ENCODE measurements around the gene ANKS3. TPM values are rescaled to one million over a fixed set of nuclear protein-coding genes. Genes with fewer than 3 reads are reported as not detected.

Gene ANKS3
- total and polyA plus RNA-seq, 12 donors = 5.1 to 33.7 (median 8.3) TPM

DNA sequence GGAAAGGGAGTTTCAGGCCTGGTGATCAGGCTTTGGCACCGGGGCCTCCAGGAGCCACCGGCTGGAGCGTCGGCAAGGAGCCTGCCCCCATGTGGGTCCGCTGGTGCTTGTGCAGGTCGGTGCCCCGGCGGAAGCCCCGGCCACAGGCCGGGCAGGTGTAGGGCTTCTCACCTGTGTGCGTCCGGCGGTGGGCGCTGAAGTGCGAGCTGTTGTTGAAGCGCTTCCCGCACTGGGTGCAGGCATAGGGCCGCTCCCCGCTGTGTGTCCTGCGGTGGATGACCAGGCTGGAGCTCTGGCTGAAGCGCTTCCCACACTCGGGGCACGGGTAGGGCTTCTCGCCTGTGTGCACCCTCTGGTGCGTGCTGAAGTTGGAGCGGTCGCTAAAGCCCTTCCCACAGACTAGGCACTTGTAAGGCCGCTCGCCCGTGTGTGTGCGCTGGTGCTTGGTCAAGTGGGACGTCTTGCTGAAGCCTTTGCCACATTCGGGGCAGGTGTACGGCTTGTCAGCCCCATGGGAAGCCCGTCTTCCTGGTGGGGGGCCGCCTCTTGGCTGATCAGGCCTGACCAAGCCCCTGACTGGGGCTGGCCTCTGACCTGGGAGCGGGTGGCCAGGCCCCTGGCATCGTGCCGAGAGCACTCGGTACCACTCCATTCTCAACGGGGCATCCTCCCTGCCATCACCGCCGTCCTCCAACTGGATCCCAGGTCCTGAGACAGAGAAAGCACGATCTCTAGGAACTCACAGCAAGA, 18.5 kb upstream of the ANKS3 start:
- intact Hi-C loops (cut with DNase I) = no loop called here
- peaks cover 0 to under 1% (median 0%) of the 10 kb centered on the region in 9 donors for H3K4me1 ChIP-seq
- H3K4me3 ChIP-seq = no peak overlapping the region
- H3K27ac ChIP-seq = no peak overlapping the region
- 95 to 96% methylated on average over 44 of the region's 44 CpGs for WGBS, 2 donors
- DNase-seq (no peak), ATAC-seq (peak in 1 of 8 donors; percentile 18)
- TF ChIP-seq, protein P1, sequence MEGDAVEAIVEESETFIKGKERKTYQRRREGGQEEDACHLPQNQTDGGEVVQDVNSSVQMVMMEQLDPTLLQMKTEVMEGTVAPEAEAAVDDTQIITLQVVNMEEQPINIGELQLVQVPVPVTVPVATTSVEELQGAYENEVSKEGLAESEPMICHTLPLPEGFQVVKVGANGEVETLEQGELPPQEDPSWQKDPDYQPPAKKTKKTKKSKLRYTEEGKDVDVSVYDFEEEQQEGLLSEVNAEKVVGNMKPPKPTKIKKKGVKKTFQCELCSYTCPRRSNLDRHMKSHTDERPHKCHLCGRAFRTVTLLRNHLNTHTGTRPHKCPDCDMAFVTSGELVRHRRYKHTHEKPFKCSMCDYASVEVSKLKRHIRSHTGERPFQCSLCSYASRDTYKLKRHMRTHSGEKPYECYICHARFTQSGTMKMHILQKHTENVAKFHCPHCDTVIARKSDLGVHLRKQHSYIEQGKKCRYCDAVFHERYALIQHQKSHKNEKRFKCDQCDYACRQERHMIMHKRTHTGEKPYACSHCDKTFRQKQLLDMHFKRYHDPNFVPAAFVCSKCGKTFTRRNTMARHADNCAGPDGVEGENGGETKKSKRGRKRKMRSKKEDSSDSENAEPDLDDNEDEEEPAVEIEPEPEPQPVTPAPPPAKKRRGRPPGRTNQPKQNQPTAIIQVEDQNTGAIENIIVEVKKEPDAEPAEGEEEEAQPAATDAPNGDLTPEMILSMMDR (IDR thresholded peaks at IDR 0.05) = no peak
- no peaks in the 10 kb centered on the region for H3K27me3 ChIP-seq
- peaks cover 0 to 94% (median 50%) of the 10 kb centered on the region in 9 donors for H3K36me3 ChIP-seq
- peaks cover 0 to 7% (median 0%) of the 10 kb centered on the region in 11 donors for H3K9me3 ChIP-seq

DNA sequence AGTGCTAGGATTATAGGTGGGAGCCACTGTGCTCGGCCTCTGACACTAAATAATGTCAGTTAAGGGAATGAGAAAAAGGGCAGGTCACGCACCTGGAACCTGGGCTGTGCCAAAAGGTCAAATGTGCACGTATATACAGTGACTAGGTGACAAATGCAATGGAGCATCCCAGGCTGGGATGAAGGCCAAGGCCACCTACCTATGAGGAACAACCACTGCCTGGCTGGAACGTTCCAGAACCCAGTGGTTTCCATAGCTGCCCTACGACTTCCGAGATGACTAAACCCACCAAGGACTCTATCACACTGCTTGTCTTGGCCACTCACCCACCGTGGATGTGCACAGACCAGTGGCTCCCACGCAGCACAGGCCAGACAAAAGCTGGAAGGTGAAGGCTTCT, 16.8 kb upstream of the ANKS3 start:
- intact Hi-C loops (cut with DNase I) = no loop called here
- 89 to 91% methylated on average over 8 of the region's 8 CpGs for WGBS, 2 donors
- H3K27me3 ChIP-seq = no peaks in the 10 kb centered on the region
- peaks cover 0 to 14% (median 0%) of the 10 kb centered on the region in 9 donors for H3K4me1 ChIP-seq
- TF ChIP-seq, protein P1 (IDR thresholded peaks at IDR 0.05) = no peak
- peaks cover 0 to 7% (median 0%) of the 10 kb centered on the region in 11 donors for H3K9me3 ChIP-seq
- ATAC-seq (no peak), DNase-seq (no peak)
- H3K27ac ChIP-seq = no peak overlapping the region
- peaks cover 0 to 77% (median 47%) of the 10 kb centered on the region in 9 donors for H3K36me3 ChIP-seq
- H3K4me3 ChIP-seq = no peak overlapping the region

DNA sequence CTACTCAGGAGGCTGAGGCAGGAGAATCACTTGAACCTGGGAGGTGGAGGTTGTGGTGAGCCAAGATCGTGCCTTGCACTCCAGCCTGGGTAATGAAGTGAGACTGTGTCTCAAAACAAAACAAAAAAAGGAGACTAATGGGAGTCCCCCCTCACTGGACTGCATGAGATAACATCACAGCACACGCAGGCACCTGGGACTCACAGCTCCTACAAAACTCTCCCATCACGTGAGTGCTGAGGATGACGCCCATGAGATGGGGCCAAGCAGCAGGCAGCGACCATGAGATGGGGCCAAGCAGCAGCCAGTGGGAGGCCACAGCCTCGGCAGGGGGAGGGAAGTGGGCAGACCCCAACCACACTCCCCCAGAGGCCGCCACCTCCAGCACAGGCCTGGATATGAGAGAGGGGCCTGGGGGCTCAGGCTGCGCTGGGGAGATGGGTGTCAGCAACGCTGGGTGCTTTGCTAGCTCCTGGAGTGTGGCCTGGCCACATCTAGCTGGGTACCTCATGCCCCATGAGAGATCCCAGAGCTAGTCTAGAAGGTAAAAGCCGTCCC, 15.7 kb upstream of the ANKS3 start:
- Histone ChIP-seq H3K9me3 (peaks cover 0 to 2% (median 0%) of the 10 kb centered on the region in 11 donors), H3K36me3 (peaks cover 0 to 66% (median 36%) of the 10 kb centered on the region in 9 donors), H3K27ac (no peak overlapping the region), H3K4me1 (peaks cover 0 to 14% (median 0%) of the 10 kb centered on the region in 9 donors), H3K27me3 (no peaks in the 10 kb centered on the region), H3K4me3 (no peak overlapping the region)
- no peak for ATAC-seq
- TF ChIP-seq, protein P1 (IDR thresholded peaks at IDR 0.05) = no peak
- 85 to 92% methylated on average over 10 of the region's 10 CpGs for WGBS, 2 donors
- DNase-seq = no peak
- intact Hi-C loops (cut with DNase I) = no loop called here

DNA sequence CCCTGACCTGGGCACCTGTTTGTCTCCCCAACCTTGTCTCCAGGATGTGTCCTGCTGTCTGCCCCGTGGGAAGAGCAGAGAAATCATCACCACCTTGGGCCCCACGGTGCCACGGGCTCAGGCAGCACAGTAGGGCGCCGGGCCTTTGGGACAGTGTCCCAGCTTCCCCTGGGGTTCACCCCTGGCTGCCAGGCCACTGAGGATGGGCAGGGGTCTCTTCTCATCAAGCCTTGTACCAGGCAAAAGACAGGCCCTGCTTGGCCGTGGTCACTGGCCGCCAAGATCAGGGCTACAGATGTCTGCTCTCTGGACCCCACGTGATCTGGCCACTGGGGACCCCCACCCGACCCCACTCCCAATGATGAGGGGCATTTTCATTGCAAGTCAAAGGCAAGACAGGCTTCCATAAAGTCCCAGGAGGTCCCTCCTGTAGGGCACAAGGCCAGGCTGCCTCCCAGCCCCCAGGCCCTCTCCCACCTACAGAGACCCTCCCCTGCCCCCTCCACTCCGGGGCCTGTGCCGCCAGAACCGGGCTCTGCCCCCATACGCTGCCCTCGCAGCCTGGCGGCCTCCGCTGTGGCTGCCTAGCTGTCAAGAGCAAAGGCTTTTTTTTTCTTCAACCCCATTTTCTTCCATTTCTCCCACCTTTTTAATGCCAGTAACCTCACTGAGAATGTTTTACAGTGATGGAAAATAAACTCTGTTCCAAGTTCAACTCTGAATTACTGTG, 14.8 kb upstream of the ANKS3 start:
- intact Hi-C loops (cut with DNase I) = no loop called here
- Histone ChIP-seq H3K4me1 (peaks cover 0 to 14% (median 0%) of the 10 kb centered on the region in 9 donors), H3K4me3 (no peak overlapping the region), H3K27me3 (no peaks in the 10 kb centered on the region), H3K27ac (no peak overlapping the region), H3K36me3 (peaks cover 0 to 57% (median 29%) of the 10 kb centered on the region in 9 donors), H3K9me3 (no peaks in the 10 kb centered on the region)
- 89% methylated on average over 16 of the region's 16 CpGs for WGBS, 2 donors
- ATAC-seq = no peak
- DNase-seq = no peak
- TF ChIP-seq, protein P1 (IDR thresholded peaks at IDR 0.05) = no peak
